GM18868 (cell line): Measurements from ENCODE around the gene GNPDA1.

Source experiments
- ATAC-seq: cut with Tn5 transposase; IDR thresholded peaks from one replicate; pipeline ENCODE4 v1.9.1; 2021; ENCODE audit warnings: mild to moderate bottlenecking, moderate library complexity; ENCODE audit not compliant: unreplicated experiment

Gene GNPDA1

GRCh38 chr5:142024771-142025304, 12.0 kb upstream of the GNPDA1 start:
- peak; percentile 100 for ATAC-seq

- no peak for ATAC-seq
Observed at GRCh38 chr5:142023836-142024235, 11.0 kb upstream of the GNPDA1 start.

- ATAC-seq: no peak
Observed at GRCh38 chr5:142020122-142020659, 7.4 kb upstream of the GNPDA1 start.

DNA sequence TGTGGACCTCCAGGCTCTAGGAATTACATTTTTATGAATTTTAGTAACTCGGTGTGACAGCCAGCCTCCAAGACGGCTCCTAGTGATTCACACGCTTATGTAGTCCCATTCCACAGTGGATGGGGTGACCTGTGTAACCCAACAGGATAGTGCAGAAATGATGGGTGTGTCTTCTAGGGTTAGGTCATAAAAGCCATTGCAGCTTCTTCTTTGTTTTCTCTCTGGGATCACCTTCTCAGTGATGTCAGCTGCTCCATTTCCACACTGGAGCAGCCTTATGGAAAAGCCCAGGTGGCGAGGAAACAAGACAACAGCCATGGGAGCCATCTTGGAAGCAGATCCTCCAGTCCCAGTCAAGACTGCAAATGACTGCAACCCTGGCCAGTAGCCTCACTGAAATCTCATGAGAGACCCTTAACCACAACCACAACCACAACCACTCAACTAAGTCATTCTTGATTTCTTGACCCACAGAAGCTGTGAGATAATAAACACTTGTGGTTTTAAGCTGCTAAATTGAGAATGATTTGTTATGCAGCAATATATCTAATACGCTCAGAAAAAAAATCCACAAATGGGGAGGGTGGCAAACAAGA, 5.1 kb upstream of the GNPDA1 start:
- no peak for ATAC-seq

- no peak for ATAC-seq
Observed at GRCh38 chr5:142016556-142016955, 3.7 kb upstream of the GNPDA1 start.

DNA sequence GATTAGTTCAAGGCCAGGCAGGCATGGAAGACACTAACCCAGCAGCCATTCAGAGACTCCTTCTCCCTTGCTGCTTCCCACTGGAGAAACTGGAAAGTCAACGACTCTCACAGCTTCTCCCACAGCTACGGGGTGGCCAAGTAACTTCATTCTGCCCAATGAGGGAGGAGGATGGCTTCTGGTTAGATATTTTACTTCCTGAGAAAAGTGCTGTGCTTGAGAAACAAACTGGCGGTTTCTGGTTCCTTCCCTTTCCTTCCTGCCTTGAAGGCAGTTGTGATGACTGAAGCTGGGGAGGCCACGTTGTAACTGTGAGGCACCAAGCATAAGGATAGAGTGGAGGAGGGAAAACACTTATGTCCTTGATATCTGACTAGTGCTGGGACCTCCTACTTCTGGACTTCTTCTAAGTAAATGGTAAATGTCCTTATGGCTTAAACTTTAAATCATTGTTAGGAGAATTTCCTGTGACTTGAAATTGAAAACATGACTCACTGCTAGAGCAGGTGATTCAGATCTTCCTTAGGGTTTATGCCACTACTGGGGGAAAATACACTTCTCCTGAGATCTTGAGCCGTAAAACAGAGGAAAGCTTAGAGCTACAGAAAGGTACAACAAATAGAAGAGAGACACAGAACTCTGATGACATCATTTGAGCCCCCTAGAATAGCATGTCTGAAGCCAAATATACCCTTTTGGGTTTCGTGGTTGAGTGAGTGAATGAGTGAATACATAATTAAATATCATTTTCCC, 3.1 kb upstream of the GNPDA1 start:
- ATAC-seq: no peak

- peak; percentile 34 for ATAC-seq
Observed at GRCh38 chr5:142014911-142015584, 2.2 kb upstream of the GNPDA1 start.

DNA sequence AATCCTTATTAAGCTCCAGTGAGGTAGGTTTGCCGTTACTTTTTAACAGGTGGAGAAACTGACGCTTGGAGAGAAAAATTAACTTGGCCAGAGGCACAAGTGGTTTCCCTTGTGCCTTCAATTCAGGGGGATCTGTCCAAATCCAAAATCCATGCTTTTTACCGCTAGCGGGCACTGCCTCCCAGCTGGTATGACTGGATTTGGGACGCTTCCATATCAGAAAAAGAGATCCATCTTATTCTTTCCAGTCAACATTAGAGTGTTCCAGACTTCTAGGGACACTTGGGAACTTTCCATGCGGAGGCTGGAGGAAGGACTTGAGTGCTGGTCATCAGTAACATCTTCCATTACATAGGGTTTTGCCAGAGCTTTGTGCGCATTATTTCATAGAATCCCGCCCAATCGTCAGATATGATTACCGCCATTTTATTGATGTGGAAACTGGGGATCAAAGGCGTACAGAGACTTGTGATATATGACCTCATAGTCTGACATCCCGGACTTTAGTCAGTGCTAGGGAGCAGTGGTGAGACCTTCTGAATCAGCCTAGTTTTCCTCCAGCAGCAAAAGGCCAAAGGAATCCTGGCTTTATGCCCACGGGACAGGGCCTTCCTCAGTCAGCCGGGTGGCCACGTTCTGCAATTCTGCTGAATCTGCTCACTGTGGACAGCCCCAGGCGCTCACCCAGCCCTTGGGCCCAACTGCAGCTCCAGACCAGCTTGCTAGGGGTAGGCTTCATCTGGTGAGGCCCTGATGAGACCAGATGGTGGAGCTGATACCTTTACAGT, 1.1 kb upstream of the GNPDA1 start:
- ATAC-seq: no peak

DNA sequence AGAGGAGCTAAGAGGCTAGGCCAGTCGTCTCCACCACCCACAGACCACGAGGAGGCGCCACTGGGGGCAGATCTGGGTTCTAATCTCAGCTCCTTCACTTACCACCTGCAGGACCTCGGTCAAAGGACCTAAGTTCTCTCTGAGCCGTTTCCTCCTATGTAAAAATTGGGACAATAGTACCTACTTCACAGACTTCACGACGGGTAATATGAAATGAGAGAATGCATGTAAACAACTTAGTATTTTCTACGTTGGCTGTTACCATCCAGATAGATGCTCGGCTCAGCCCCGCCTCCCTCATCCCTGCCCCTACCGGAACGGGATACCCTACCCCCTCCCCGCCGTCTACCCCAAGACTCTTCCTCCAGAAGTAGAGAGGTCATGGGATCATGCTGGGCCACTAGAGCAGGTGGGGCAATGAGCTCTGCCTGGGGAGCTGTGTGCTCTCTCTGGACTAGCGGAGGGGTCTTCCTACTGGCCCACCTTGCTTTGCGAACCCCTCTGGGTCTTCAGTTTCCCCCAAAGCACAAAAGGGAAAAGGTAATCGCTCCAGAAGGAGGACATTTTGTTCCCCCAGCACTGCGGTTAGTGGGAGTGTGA, 541 bp downstream of the GNPDA1 start:
- ATAC-seq: no peak

DNA sequence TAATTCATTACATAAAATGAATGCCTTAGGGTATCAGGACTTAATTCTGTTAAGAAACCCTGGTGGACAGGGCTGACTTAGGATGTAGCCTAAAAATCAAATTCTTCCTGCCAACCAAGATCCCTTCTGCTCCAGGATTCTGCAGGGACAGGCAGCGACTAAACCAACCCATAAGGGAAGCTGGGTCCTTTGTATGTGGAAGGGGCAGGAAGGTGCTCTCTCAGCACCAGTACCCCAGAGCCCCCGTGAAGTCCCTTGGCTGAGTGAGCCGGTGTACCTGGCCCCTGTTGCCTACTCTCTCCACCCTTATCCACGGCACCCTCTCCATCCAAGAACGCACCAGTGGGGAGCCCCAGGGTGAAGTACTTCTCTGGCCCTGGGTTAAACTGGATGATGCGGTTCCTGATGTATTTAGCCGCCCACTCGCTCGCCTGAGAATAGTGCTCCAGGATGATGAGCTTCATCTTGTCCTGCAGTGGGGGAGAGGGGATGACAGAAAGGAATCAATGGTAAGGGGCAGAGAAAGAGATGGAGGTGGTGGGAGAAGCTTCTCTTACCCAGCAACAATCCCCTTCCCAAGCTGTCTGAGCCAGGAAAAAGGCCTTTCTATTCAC, 1.1 kb downstream of the GNPDA1 start:
- ATAC-seq: no peak

DNA sequence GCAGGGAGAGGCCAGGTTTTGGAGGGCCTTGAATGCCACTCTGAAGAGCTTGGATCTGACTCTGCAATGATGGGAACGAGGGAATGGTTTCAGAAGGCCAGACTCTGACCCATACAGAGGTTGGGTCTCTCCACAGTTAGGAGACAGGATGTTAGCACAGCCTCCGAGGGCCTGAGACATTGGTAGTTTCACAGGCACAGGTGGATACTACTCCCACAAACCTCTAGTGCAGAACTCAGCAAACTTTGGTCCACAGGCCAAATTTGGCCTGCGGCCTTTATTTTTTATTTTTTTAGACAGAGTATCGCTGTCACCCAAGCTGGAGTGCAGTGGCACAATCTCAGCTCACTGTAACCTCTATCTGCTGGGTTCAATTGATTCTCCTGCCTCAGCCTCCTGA, 2.9 kb downstream of the GNPDA1 start:
- no peak for ATAC-seq

DNA sequence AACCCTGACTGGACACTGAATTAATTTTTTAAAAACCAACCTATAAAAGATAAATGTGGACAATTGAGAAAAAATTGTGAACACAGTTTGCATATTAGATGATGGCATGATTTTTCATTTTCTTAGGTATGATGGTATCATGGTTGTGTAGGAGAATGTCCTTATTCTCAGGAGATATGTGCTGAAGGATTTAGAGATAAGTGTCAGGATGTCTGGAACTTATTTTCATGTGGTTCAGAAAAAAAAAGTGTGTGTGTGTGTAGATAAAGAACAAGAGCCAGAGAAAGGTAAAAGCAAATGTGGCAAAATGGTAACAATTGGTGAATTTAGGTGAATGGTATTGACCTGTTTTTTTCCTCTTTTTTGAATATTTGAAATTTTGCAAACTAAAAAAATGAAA, 4.0 kb downstream of the GNPDA1 start:
- ATAC-seq: no peak

- no peak for ATAC-seq
Observed at GRCh38 chr5:142007237-142007544, 5.6 kb downstream of the GNPDA1 start.

DNA sequence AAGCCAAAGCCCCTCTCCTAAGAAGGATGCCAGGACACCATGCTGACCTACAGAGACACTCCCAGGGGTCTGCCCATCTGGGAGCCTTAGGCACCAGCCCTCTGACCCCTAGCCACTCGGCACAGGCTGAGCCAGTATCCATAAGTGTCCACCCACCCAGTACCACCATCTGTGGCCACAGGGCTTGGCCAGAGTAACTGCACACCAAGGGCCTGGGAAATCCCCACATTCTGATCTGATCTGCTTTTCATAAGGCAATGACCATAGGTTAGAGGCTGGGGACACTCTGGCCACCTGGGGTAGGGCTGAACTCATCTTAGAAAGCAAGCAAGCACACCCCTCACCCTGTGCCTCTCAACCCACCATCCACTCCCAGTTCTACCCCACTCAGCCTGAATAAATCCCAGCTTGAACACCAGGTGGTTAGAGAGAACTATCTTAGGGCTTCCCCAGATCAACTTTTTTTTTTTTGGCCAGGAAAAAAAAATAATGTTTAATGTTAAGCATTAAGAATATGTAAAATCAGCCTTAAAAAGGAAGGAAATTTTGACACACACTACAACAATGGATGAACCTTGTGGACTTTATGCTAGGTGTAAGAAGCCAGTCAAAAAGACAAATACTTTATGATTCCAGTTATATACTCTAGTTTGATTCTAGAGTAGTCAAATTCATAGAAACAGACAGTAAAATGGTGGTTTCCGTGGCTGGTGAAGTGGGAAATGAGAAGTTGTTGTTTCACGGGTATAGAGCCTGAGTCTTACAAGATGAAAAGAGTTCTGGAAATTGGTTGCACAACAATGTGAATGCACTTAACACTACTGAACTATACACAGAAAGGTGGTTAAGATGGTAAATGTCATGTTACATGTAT, 6.2 kb downstream of the GNPDA1 start:
- ATAC-seq: no peak

DNA sequence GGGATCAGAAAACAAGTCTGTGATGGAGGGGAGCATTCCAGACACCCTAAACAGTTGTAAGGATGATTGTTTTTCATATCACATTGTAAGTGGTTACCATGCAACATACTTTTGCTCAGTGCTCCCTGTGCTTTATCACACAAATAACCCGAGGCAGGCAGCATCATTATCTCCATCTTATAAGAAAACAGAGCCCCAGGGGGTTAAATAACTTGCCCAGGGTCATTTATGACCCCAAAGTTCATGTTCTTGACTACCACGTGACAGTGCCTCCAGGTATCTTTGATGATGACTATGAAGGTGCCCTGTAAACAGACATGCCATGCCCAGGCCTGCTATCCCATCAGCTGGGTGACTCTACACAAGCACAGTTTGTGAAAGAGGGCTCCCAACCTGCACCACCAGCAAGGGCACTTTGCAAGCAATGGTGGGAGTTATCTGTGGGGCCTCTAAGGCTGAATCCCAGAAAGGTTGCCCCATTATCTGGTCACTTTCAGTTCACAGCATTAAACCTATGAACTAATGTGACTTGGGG, 9.5 kb downstream of the GNPDA1 start:
- ATAC-seq: no peak

- ATAC-seq: no peak
Observed at GRCh38 chr5:142000704-142001484, 11.9 kb downstream of the GNPDA1 start.

DNA sequence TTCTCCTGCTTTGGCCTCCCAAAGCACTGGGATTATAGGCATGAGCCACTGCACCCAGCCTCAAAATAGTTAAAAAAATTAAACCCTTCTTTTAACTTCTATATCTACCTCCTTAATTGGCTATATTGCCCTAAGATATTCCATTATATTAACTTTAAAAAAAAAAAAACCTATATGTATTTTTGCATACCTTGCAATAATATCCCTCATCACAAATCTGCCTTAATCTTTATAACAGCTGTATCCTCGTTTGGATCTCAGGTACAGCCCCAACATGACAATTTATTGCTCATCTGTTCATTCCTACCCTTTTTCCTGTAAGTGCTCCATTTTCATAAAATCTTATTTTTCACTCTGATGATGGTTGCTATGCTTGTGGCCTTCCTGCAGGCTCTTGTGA, 12.7 kb downstream of the GNPDA1 start:
- ATAC-seq: no peak

GRCh38 chr5:141997358-141997960, 15.4 kb downstream of the GNPDA1 start:
- no peak for ATAC-seq
